Fibroblast of pulmonary artery (primary cell): ENCODE data around the gene SIX4.
"Not testable (repeated sequence)": the region's sequence is repeated elsewhere in the genome, so short reads cannot be mapped to it uniquely, and the experiment has no call there.

ENCODE experiments used
- DNase-seq: peaks from one replicate; pipeline ENCODE4 v3.0.0-alpha.2; 2010; ENCODE audit warnings: low read depth
- H3K4me3 ChIP-seq: replicated peaks from 2 replicates; pipeline ENCODE4 v1.5.1; 2011; ENCODE audit warnings: low read depth, mild to moderate bottlenecking, control low read depth, low read length, moderate library complexity
- CTCF ChIP-seq: IDR thresholded peaks from 2 replicates; pipeline ENCODE4 v1.5.1; 2011; ENCODE audit warnings: mild to moderate bottlenecking, control low read depth, low read length, inconsistent platforms; ENCODE audit errors: missing control alignments

Gene SIX4

GRCh38 chr14:60736494-60736893 is 12.3 kb upstream of the SIX4 start:
- DNase-seq: peak; percentile 75
- no peak for TF ChIP-seq CTCF
- H3K4me3 ChIP-seq: peak overlapping the region; percentile 83

DNA sequence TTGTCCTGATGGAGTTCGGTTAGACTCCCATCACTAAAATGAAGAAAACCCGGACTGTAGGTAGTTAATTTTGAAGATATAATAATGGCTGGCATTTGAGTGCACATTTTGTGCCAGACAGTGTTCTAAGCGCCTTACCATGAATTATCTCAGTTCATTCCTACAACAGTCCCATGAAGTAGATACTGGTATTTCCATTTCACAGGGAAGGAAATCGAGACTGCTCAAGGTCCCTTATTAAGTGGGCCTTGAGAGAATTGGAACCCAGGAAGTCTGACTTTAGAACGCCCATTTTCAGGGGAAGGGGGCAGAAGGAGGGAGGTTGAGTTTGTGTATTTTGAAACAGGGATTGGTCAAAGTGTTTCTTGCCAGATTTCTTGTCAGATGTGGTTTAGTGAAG is 11.3 kb upstream of the SIX4 start:
- DNase-seq: no peak
- no peak for TF ChIP-seq CTCF
- H3K4me3 ChIP-seq: peak overlapping the region; percentile 83

- DNase-seq: peak; percentile 92
- peak; percentile 6 for TF ChIP-seq CTCF
- peak within 1 kb of the TSS; percentile 83 for H3K4me3 ChIP-seq
These were observed 10.5 kb upstream of the SIX4 start, which contains the start of gene MNAT1 for GRCh38 chr14:60734465-60735242. Gene MNAT1 (plus strand): TSS chr14:60734761. CDS start chr14:60734863, 102 bp downstream.

DNA sequence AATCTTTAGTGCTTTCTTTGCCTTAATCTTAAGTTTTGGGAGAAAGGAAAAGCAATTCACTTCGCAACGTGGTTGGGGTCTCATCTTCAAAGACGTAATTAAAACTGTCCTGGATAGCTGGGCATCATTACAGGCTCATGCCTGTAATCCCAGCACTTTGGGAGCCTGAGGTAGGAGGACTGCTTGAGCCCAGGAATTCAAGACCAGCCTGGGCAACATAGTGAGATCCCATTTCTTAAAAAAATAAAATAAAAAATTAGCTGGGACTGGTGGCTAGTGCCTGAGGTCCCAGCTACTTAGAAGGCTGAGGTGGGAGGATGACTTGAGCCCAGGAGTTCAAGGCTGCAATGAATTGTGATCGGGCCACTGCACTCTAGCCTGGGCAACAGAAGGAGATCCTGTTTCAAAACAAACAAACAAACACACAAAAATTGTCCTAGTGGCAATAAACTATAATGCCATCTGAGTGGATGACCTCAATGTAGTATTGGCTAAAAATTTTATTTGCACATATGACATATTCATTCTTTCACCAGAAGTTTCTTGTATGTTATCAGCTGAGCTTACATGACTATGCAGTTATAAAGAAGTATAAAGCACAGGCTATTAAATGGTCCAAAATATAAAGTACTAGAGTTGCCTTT is 8.8 kb upstream of the SIX4 start:
- TF ChIP-seq CTCF: no peak
- no peak for DNase-seq
- no peak overlapping the region for H3K4me3 ChIP-seq

- not testable (repeated sequence) for DNase-seq, H3K4me3 ChIP-seq
These were observed 7.1 kb upstream of the SIX4 start for GRCh38 chr14:60731291-60731690.

DNA sequence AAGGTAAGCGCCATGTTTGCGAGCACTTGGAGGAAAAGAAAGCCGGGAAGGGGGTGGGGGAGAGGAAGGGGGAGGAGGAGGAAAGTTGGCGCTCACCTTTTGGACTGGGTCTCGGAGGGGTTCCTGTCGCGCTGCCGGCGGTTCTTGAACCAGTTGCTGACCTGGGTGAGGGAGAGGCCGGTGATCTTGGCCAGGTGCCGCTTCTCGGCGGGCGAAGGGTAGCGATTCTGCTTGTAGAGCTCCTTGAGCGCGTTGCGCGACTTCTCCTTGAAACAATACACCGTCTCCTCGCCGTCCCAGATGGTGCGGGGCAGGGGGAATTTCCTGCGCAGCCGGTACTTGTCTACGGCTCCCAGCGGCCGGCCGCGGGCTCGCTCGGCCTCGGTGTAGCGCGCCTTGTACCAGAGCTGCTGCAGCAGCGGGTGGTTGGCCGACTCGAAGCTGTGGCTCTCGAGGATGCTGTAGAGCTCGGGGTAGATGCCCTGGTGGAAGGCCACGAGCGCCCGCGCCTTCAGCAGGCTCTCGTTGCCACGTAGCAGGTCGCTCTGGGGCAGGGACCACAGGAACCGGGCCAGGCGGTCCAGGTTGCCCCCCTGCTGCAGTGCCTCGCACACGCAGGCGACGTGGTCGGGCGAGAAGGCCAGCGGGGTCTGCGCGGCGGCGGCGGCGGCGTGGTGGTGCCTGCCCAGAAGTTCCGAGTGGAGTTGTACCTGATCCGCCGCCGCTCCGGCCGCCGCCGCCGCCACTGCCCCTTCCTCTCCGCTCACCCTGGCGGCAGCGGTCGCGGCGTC is 840 bp downstream of the SIX4 start:
- TF ChIP-seq CTCF: no peak
- peak; percentile 55 for DNase-seq
- H3K4me3 ChIP-seq: peak overlapping the region; percentile 81
